HG02981 (cell line): Measurements from ENCODE around the gene KPNA6.

Source experiments
- ATAC-seq: cut with Tn5 transposase; IDR thresholded peaks from one replicate; pipeline ENCODE4 v1.9.1; 2021; ENCODE audit warnings: mild to moderate bottlenecking, moderate library complexity; ENCODE audit not compliant: unreplicated experiment

KPNA6 gene

DNA sequence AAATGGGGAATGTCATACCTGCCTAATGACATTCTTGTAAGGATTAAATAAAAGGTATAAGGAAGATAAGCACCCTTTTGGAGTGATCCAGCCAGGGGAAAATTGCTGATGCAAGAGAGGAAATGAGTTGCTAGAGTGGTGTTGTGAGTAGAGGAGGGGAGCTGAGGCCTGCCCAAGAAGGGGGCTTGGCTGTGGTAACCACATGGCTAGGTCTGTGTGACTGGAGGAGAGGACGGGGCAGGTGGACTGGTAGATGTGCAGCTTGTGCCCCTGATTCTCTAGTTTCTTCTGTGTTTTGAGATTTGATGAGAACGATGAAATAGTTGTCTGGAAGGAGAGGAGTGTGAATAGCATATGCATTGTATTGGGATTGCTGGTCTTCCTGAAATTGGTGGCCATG lies 78.2 kb downstream of the KPNA6 start:
- ATAC-seq, result no peak

DNA sequence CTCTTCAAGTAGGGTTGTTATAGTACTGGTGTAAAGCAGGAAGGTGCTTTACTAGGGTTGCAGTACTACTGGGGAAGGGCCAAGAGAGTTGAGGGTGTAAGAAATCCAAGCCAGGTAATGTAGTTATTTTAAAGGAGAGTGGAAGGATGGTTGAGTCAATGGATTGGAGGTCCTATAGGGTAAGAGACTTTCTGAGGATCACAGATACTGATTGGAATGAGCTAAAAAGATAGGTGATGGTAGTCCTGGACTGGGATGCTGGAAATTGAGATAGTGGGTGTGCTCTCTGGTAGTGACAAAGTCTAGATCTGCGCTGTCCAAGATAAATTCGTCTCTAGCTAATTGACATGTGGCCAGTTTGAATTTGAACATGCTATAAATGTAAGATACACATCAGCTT lies 78.6 kb downstream of the KPNA6 start:
- no peak for ATAC-seq

DNA sequence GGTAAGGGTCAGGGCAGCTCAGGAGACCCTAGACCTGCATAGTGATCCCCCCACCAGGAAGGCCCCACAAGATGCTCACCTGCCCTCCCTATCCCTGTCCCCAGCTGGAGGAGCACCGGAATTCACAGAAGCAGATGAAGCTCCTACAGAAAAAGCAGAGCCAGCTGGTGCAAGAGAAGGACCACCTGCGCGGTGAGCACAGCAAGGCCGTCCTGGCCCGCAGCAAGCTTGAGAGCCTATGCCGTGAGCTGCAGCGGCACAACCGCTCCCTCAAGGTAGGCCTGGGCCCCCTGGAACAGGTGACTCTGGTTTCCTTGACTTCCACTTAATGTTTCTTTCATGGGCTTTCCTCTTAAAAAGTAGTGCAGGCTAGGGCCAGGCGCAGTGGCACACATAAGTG lies 80.0 kb downstream of the KPNA6 start:
- ATAC-seq, result no peak

DNA sequence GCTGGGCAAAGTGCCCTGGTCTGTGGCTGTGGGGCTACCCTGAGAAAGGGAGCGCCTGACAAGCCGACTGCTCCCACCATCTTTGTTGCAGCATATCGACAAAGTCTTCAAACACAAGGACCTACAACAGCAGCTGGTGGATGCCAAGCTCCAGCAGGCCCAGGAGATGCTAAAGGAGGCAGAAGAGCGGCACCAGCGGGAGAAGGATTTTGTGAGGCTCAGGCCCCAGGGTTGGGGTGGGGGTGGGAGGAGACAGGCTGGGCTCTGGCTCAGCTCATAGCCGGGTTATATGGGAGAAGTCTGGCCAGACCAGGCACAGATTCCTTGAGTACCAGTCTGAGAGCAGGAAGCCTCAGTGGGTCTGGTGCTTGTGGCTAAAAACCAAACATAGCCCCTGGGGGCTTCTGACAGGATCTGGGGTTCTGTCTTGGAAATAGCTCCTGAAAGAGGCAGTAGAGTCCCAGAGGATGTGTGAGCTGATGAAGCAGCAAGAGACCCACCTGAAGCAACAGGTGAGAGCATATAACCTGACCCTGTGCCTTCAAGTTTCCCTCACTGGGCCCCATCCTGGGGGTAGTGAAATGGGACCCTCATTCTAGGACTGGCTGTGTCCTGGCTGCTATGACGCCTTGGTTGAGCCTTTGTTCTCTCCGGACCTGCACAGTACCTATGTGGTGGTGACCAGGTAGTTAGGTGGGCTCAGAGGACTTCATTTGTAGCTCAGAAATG lies 84.5 kb downstream of the KPNA6 start:
- no peak for ATAC-seq

DNA sequence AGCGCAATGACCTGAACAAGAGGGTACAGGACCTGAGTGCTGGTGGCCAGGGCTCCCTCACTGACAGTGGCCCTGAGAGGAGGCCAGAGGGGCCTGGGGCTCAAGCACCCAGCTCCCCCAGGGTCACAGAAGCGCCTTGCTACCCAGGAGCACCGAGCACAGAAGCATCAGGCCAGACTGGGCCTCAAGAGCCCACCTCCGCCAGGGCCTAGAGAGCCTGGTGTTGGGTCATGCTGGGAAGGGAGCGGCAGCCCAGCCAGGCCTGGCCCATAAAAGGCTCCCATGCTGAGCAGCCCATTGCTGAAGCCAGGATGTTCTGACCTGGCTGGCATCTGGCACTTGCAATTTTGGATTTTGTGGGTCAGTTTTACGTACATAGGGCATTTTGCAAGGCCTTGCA lies 87.1 kb downstream of the KPNA6 start:
- ATAC-seq, result no peak

DNA sequence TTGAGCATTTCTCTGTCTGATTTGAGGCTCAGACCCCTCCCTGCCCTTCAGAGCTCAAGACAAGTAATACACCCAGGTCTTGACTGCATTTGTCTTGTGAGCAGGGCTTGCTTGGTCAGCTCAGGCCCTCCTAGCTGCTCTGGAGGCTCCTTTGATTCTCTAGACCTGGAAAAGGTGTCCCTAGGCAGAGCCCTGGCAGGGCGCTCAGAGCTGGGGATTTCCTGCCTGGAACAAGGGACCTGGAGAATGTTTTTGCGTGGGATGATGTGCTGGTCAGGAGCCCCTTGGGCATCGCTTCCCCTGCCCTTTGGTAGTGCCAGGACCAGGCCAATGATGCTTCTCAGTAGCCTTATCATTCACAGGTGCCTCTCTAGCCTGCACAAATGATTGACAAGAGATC lies 87.7 kb downstream of the KPNA6 start:
- no peak for ATAC-seq

DNA sequence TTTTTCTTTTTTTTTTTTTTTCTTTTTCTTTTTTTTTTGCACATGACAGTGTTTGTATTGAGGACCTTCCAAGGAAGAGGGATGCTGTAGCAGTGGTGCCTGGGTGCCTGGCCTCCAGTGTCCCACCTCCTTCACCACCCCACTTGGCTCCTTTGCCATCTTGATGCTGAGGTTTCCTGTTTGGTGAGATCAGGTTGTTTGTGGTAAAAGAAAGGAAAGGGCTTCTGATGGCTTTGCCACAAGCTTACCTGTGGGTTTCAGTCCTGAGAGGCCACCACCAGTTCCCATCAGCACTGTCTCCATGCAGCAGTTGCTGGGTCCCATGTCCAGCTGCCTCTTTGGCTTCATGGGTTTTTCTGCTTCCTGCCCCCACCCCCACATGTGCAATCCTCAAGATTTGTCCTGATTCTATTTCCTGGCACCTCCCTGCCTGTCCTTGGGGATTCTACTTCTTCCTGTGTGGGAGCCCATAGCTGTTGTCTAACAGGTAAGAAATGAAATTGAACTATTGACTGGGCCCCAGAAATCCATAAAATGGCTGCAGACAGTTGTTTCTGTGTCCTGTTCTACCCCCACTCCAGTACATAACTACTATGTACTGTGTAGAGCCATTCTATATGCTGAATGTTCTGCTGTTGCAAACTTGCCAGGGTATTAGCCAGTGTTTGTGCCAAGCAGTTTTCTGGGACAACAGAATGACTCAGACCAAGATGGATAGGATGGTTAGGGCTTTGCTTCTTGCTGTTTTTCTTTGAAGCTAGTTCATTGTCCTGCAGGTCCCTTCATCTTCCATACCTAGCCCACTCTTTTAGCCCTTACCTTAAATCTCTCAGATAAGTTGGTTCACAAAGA lies 88.3 kb downstream of the KPNA6 start:
- no peak for ATAC-seq

DNA sequence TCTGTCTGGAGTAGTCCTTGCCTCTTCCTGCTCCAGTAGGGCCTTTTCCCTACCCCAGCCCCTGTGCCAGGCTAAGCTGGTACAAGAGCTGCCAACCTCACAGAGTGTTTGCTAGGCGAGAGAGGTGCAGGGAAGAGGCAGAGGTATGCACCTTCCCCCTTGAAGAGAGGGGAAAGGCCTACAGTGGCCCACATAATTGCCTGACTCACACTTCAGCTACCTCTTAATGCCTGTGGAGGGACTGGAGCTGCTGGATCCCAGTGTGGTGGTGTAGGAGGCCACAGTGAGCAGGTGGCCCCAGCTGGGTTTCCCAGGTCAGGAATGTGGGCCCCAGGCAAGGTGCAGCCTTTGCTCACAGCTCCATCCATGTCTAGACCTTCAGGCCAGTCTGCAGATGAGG lies 89.2 kb downstream of the KPNA6 start:
- ATAC-seq, result no peak

DNA sequence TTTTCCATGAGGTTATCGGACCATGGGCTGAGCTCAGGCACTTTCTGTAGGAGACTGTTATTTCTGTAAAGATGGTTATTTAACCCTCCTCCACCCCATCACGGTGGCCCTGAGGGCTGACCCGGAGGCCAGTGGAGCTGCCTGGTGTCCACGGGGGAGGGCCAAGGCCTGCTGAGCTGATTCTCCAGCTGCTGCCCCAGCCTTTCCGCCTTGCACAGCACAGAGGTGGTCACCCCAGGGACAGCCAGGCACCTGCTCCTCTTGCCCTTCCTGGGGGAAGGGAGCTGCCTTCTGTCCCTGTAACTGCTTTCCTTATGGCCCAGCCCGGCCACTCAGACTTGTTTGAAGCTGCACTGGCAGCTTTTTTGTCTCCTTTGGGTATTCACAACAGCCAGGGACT lies 90.0 kb downstream of the KPNA6 start:
- ATAC-seq, result no peak

DNA sequence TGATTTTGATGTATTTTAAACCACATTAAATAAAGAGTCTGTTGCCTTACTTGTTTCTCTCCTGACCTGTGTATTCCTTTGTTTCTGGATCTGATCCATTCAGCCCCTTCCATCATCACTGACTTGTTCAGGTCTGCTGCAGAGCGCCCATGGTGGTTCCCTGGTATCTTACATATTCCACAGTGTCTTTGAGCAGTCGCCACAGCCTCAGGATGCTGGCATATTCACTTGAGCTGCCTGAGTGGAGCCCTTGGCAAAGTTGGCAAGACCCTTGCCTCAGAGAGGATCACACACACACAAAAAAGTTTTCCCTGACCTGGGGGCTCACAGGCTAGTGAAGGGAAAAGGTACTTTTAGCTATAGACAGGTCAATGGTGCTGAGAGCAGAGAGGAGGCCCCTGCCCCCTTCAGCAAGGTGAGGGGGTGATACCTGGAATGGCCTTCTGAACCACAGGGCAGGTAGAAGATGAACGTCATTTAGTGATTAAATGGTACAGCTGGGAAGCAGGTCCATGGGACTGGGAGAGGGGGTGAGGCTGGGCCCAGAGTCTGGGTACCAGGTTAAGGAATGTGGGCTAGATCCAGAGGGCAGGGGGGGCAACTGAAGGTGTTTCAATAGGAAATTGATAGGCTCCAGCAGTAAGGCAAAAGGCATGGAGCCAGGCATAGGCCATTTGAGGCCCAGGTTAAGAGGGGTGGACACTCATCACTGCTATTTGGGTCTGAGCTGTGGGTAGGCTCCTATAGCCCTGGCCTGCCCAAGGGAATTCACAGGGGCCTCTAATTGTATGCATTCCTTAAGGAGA lies 90.6 kb downstream of the KPNA6 start:
- no peak for ATAC-seq

DNA sequence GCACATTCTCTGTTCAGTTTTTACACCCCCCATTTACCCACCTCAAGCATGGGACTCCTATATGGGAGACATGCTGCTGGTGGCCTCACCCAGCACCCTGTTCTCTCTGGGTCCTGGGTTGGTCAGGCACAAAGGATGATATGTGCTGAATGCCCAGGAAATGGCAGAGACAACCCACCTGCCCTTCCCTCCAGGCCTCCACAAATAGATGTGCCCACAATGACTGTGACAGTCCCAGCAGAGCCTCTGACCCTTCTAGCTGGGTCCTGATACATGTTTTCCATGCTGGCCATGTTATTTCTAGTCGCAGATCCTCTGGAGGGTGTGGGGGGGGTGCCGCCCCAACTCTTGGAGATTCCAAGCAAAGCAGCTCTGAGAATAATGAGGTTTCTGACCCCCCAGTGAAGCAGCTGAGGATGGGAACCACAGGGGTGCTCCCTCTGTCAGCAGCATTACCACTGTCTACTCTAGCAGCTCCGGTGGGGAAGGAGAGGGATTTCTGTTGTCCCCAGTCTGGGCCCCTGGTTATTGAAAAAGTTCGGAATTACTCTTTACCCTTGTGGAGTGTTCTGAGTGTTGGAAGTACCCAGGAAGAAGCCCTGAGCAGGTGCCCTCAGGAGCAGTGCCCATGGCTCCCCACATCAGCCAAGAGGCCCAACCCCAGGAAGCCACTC lies 91.3 kb downstream of the KPNA6 start:
- ATAC-seq, result no peak

DNA sequence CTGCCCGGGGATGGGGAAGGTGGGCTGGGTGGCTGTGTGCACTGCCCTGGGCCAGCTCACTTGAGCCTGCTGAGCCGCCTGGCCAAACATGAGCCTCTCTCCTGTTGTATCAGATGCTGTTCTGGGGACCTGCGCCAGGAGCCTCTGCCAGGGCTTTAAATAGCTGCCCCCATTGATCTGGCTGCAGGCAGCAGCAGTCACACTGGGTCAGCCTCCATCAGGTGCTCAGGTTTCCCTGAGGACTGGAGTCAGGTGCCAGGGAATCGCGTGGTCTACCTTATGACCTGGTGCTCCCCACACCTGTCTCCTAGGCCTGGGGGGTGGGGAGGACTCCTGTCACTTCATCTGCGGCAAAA lies 91.8 kb downstream of the KPNA6 start:
- ATAC-seq, result no peak

DNA sequence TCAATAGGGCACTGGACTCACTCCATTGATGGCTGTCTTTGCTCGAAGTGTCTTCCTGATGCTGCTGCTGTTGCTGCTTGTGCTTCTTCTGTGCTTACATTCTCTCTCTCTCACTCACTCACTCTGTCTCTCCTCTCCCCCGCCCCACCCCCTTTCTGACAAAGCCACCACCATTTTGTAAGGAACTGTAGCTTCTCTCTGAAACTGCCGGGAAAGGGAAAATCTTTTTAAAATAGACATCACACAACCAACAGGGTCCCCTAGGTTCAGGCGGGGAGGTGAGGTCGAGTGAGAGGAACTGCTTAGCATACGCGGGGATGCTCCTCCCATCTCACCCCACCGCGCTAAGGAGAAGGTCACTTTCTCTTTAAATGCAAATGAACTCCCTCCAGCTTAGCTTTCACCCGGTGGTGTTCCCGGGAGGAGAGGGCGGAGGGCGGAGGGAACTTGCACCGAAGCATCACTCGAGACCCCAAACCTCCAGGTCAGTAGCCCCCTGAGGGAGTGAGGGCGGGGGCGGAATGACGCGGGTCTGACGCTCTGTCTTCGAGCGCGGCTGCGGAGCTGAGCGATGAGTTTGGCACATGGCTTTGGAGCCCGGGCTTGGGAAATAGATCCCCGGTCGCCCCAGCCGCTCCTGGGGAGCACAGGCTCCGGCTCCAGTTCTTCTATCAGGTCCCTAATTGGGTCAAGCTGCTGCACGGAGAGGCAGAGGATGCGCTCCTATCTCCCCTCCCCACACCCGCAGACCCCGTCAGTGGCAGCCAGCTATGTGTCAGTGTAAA lies 92.6 kb downstream of the KPNA6 start, which contains the start of gene CCDC28B:
TSS of gene CCDC28B (plus strand) at position 370 of the 785 bp plus-strand sequence. CDS start 1,341 bp downstream, outside the sequence.
- ATAC-seq, result no peak

DNA sequence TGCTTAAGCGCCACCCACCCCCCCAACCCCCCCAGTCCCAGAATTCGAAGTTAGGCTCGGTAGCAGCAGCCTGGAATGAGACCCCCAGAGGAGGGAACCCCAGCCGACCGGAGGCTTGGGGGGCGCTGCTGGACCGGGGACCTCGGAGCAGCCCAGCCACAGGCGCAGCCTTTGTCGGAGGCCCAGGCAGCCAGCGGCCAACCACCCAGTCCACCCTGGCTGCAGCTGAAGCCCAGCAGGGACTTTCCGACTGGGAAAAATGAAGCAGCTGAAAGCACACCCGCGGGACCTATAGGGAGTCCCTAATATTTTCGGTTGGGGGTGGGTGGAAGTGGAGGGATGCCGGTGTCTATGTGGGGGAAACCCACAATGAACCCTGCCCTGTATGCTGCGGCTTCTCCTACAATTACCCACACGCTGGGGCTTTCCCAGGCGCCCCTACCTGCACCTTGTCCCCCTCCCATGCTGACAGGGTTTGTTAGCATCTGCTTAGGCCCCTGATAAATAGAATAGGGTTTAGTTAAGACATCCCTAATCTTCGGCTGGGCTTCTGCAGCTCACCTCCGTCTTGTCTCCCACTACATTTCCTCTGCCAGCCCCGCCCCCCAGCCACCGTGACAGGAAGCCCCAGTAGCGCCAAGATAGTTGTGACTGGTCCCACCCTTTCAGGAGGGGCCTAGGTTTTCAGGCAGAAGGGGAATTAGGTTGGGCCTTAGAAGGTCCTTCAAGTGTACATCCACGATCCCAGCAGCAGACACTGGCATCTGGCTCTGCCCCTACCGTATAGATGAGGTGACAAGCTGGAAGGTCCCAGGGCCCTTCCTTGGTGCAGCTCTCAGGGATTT lies 93.4 kb downstream of the KPNA6 start:
- ATAC-seq, result no peak

DNA sequence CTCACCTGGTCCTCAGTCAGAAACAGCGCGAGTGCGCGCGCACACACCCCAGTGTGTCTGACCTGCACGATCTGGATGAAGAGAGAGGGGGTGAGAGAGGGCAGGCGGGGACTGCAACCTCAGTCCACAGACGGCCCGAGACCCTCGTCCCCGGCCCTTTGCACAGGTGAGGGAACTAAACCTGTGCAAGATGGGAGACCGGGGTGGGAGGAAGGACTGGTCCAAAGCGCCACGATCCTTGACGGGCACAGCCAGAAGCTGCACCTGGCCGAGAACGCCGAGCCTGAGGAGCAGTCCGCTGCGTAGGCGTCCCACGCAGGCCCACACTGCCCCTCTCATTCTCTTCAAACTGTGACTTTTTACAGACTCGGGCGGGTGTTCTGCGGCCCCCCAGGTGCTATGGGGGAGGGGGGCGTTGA lies 97.1 kb downstream of the KPNA6 start:
- no peak for ATAC-seq

DNA sequence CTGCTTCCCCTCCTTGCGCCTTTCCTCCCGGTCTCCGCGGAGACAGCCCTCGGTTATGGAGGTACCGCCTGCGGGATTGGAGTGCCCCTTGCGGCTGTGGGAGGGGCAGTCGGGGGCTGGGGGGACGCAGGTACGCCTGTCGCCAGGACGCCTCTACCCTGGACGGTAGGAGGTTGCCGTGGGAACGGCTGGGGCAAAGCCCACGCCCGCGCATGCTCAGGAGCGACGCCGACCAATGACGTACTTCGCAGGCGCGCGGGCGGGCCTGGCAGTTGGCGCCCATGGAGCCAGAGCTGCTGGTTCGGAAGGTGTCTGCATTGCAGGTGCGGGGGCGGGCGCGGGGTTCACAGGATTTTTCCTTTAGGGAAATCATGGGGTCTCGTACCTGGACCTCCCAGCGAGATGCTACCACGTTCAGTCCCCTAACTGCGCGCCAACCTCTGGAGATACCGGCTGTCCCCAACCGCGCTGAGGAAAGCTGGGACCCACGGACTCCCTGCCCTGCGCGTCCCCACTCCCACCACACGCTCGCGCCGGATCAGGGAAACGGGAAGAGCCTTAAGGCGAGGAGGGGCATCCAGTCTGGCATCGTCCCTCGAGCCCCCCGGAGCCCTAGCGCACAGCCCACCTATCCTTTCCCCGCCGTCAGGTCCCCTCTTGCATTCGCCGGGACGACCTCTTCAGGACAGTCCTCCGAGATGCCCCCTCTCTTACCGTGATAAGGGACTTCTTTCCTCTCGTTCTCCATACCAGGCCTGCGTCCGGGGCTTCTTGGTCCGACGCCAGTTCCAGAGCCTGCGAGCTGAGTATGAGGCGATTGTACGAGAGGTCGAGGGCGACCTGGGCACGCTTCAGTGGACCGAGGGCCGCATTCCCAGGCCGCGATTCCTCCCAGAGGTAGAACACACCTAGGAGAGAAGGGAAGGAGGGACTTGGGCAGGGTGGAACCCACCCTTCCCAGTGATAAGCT lies 97.8 kb downstream of the KPNA6 start, which contains the start of gene IQCC:
TSS of gene IQCC (plus strand) at position 271 of the 970 bp plus-strand sequence. CDS start at position 282, 11 bp downstream.
- ATAC-seq, result peak; percentile 46

DNA sequence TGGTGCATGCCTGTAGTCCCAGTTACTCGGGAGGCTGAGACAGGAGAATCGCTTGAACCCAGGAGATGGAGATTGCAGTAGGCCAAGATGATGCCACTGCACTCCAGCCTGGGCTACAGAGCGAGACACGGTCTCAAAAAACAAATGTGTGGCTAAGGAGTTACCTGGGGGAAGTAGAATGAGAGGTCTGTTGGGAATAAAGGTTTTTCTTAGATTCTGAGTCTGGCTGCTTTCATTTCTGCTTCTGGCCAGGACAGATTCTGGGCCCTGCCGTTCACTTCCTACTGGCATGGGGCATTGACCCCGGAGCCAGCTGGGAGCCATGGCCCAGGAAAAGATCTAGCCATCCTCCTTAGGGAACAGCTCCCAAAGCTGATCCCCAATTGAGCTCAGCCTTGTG lies 100.6 kb downstream of the KPNA6 start:
- ATAC-seq, result no peak

DNA sequence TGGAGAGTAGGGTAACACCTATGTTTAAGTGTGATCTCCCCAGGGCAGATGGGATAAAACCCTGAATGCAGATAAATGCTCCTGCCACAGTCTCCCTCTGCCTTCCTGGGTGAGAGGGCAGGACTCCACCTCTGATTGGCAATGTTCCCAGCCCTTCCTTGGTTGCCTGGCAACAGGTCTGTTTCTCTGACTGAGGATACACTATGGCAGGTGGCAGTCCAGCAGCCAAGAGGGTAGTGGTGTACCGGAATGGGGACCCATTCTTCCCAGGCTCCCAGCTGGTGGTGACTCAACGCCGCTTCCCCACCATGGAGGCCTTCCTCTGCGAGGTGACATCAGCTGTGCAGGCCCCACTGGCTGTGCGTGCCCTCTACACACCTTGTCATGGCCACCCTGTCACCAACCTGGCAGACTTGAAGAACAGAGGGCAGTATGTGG lies 101.1 kb downstream of the KPNA6 start, which contains the start of gene DCDC2B:
TSS of gene DCDC2B (plus strand) at position 199 of the 438 bp plus-strand sequence. CDS start at position 204, 5 bp downstream.
- ATAC-seq, result no peak
